H9 (cell line): Measurements from ENCODE around the gene GALNT17. TPM values are rescaled to one million over a fixed set of nuclear protein-coding genes. Genes with fewer than 3 reads are reported as not detected.

Experiments used
- DNase-seq: peaks from one replicate; pipeline ENCODE4 v3.0.0-alpha.2; 2017
- H2AFZ ChIP-seq: one replicate; pipeline ENCODE4 v1.6.1; 2013; ENCODE audit warnings: mild to moderate bottlenecking, low read length, control low read depth, moderate library complexity
- H2AK5ac ChIP-seq: 2 replicates; pipeline ENCODE4 v1.6.1; 2013; ENCODE audit warnings: low read length, control low read depth, mixed read lengths; ENCODE audit not compliant: insufficient read length
- H2BK120ac ChIP-seq: one replicate; pipeline ENCODE4 v1.6.1; 2013; ENCODE audit warnings: low read depth, mild to moderate bottlenecking, low read length, control low read depth, inconsistent platforms; ENCODE audit not compliant: poor library complexity, severe bottlenecking
- H2BK12ac ChIP-seq: 2 replicates; pipeline ENCODE4 v1.6.1; 2013; ENCODE audit warnings: low read length, control low read depth, mixed read lengths, low read depth; ENCODE audit not compliant: insufficient read length
- H2BK15ac ChIP-seq: 2 replicates; pipeline ENCODE4 v1.6.1; 2013; ENCODE audit warnings: low read depth, low read length, control low read depth
- H2BK20ac ChIP-seq: one replicate; pipeline ENCODE4 v1.6.1; 2013; ENCODE audit warnings: low read depth, mild to moderate bottlenecking, low read length, control low read depth, inconsistent platforms; ENCODE audit not compliant: poor library complexity, severe bottlenecking
- H2BK5ac ChIP-seq: 2 replicates; pipeline ENCODE4 v1.6.1; 2013; ENCODE audit warnings: low read length, control low read depth, mixed read lengths; ENCODE audit not compliant: insufficient read length
- H3K14ac ChIP-seq: 2 replicates; pipeline ENCODE4 v1.6.1; 2013; ENCODE audit warnings: low read length, control low read depth; ENCODE audit not compliant: insufficient read depth
- H3K18ac ChIP-seq: 2 replicates; pipeline ENCODE4 v1.6.1; 2013; ENCODE audit warnings: low read depth, mild to moderate bottlenecking, mixed read lengths, low read length, control low read depth; ENCODE audit not compliant: insufficient read length
- H3K23ac ChIP-seq: 2 replicates; pipeline ENCODE4 v1.6.1; 2013; ENCODE audit warnings: low read length, control low read depth, mixed read lengths, low read depth; ENCODE audit not compliant: insufficient read length
- H3K23me2 ChIP-seq: 2 replicates; pipeline ENCODE4 v1.6.1; 2013; ENCODE audit warnings: low read depth, mild to moderate bottlenecking, mixed read lengths, low read length, control low read depth; ENCODE audit not compliant: insufficient read length, poor library complexity, severe bottlenecking
- H3K27ac ChIP-seq: 2 replicates; pipeline ENCODE4 v1.5.1; 2013; ENCODE audit warnings: low read length, control low read depth, mixed read lengths, low read depth; ENCODE audit not compliant: insufficient read length
- H3K27me3 ChIP-seq: 2 replicates; pipeline ENCODE4 v1.6.1; 2013; ENCODE audit warnings: low read length, control low read depth, inconsistent platforms; ENCODE audit not compliant: insufficient read depth
- H3K4ac ChIP-seq: 2 replicates; pipeline ENCODE4 v1.6.1; 2013; ENCODE audit warnings: low read depth, mild to moderate bottlenecking, control low read depth, inconsistent platforms, low read length, moderate library complexity
- H3K4me1 ChIP-seq: 2 replicates; pipeline ENCODE4 v1.6.1; 2013; ENCODE audit warnings: low read length, control low read depth, inconsistent platforms; ENCODE audit not compliant: insufficient read depth
- H3K4me2 ChIP-seq: 2 replicates; pipeline ENCODE4 v1.6.1; 2013; ENCODE audit warnings: low read length, control low read depth, mixed read lengths; ENCODE audit not compliant: insufficient read length, insufficient read depth
- H3K56ac ChIP-seq: 2 replicates; pipeline ENCODE4 v1.6.1; 2013; ENCODE audit warnings: low read depth, mild to moderate bottlenecking, mixed read lengths, low read length, control low read depth; ENCODE audit not compliant: insufficient read length
- H3K79me1 ChIP-seq: 2 replicates; pipeline ENCODE4 v1.6.1; 2013; ENCODE audit warnings: low read depth, mild to moderate bottlenecking, moderate library complexity, low read length, control low read depth, inconsistent platforms; ENCODE audit not compliant: insufficient read depth, poor library complexity, severe bottlenecking
- H3K79me2 ChIP-seq: 2 replicates; pipeline ENCODE4 v1.6.1; 2013; ENCODE audit warnings: low read length, control low read depth, inconsistent platforms; ENCODE audit not compliant: insufficient read depth
- H3K9ac ChIP-seq: 2 replicates; pipeline ENCODE4 v1.6.1; 2013; ENCODE audit warnings: low read length, control low read depth, mixed read lengths; ENCODE audit not compliant: insufficient read length; ENCODE audit errors: extremely low read depth
- H3K9me3 ChIP-seq: one replicate; pipeline ENCODE4 v1.6.1; 2013; ENCODE audit warnings: low read depth, low read length, inconsistent platforms; ENCODE audit not compliant: control insufficient read depth
- H3T11ph ChIP-seq: one replicate; pipeline ENCODE4 v1.6.1; 2013; ENCODE audit warnings: mild to moderate bottlenecking, low read length, control low read depth, inconsistent platforms
- H4K20me1 ChIP-seq: one replicate; pipeline ENCODE4 v1.6.1; 2013; ENCODE audit not compliant: control insufficient read depth, insufficient read length, insufficient read depth
- H4K5ac ChIP-seq: 2 replicates; pipeline ENCODE4 v1.6.1; 2013; ENCODE audit warnings: low read depth, mild to moderate bottlenecking, mixed read lengths, low read length, control low read depth; ENCODE audit not compliant: insufficient read length
- H4K8ac ChIP-seq: replicated peaks from 2 replicates; pipeline ENCODE4 v1.6.1; 2013; ENCODE audit warnings: low read length, control low read depth, mixed read lengths, low read depth; ENCODE audit not compliant: insufficient read length
- H4K91ac ChIP-seq: 2 replicates; pipeline ENCODE4 v1.6.1; 2013; ENCODE audit warnings: low read depth, mild to moderate bottlenecking, moderate library complexity, mixed read lengths, low read length, control low read depth; ENCODE audit not compliant: insufficient read length
- H3K27ac Mint-ChIP-seq, 3 experiments: 2 replicates in 2 of 3; 3 replicates in 1 of 3; pipeline ENCODE4 v1.8.0; 2020 to 2021; ENCODE audit warnings: mixed read lengths in 3 of 3, mild to moderate bottlenecking in 1 of 3, moderate library complexity in 1 of 3
- H3K27me3 Mint-ChIP-seq: 2 replicates; pipeline ENCODE4 v1.8.0; 2021; ENCODE audit warnings: low read depth, mild to moderate bottlenecking, moderate library complexity, mixed read lengths
- H3K36me3 Mint-ChIP-seq, 3 experiments: 2 replicates in 2 of 3; 3 replicates in 1 of 3; pipeline ENCODE4 v1.8.0; 2020 to 2021; ENCODE audit warnings: low read depth in 3 of 3, mixed read lengths in 3 of 3; ENCODE audit not compliant: insufficient read depth in 1 of 3
- H3K4me1 Mint-ChIP-seq, 2 experiments: 2 replicates each; pipeline ENCODE4 v1.8.0; 2020; ENCODE audit warnings: mixed read lengths in 2 of 2
- H3K4me3 Mint-ChIP-seq, 2 experiments: 2 replicates in 1 of 2; 3 replicates in 1 of 2; pipeline ENCODE4 v1.8.0; 2020 to 2021; ENCODE audit warnings: mild to moderate bottlenecking in 2 of 2, mixed read lengths in 2 of 2, moderate library complexity in 1 of 2
- H3K9me3 Mint-ChIP-seq, 2 experiments: 2 replicates in 1 of 2; 3 replicates in 1 of 2; pipeline ENCODE4 v1.8.0; 2020; ENCODE audit warnings: mild to moderate bottlenecking in 2 of 2, mixed read lengths in 2 of 2, moderate library complexity in 1 of 2
- WGBS: extraction: QIAGEN DNeasy Blood & Tissue Kit; methylation state at CpG from one replicate; pipeline ENCODE4 v1.1.7; 2013; ENCODE audit warnings: missing lambda C conversion rate, low lambda C conversion rate, mixed read lengths; ENCODE audit not compliant: insufficient read length; ENCODE audit errors: extremely low coverage; 5-methylcytosine and 5-hydroxymethylcytosine counted together
- total RNA-seq: library from RNA; stranded (reverse); gene quantifications from 2 replicates; pipeline ENCODE4 v1.2.1, GENCODE V29; 2021
- TF ChIP-seq, protein P1 (sequence below): fragments of 200-600 bp; sonication (generic); conservative IDR thresholded peaks from 3 replicates; pipeline ENCODE4 v1.8.0; 2021; ENCODE audit warnings: antibody characterized with exemption, mild to moderate bottlenecking

Gene GALNT17
- total RNA-seq, 1 experiment from 2014 or later = 43.2 TPM

DNA sequence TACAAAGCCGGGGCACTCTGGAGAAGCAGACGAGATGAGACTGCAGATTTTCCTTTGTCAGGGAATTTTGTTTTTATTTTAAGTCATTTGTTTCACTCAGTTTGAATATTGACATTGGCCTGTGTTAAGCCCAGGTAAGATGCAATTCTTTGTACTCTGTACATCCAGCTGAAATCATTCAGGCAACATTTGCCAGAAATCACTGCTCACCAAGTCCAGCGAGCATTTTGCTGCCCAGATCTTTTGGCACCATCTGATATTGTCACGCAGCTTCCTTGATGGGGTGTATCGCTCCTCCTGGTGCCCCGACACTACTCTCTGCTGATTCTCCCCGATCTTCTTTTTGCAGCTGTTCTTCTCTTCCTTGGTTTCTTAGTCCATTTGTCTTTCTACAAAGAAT, 261.7 kb downstream of the GALNT17 start:
- no peak overlapping the region for H3K4me2 ChIP-seq
- no peak overlapping the region for H2BK120ac ChIP-seq
- H3K27ac Mint-ChIP-seq = peak overlapping the region in 2 of 3 experiments; percentile 4 to 5; a peak in 2 of 7 replicates
- TF ChIP-seq, protein P1, sequence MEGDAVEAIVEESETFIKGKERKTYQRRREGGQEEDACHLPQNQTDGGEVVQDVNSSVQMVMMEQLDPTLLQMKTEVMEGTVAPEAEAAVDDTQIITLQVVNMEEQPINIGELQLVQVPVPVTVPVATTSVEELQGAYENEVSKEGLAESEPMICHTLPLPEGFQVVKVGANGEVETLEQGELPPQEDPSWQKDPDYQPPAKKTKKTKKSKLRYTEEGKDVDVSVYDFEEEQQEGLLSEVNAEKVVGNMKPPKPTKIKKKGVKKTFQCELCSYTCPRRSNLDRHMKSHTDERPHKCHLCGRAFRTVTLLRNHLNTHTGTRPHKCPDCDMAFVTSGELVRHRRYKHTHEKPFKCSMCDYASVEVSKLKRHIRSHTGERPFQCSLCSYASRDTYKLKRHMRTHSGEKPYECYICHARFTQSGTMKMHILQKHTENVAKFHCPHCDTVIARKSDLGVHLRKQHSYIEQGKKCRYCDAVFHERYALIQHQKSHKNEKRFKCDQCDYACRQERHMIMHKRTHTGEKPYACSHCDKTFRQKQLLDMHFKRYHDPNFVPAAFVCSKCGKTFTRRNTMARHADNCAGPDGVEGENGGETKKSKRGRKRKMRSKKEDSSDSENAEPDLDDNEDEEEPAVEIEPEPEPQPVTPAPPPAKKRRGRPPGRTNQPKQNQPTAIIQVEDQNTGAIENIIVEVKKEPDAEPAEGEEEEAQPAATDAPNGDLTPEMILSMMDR = no peak
- H3K9ac ChIP-seq = no peak overlapping the region
- no peak overlapping the region for H4K91ac ChIP-seq
- no peaks in the 10 kb centered on the region for H3K27me3 Mint-ChIP-seq
- no peak for DNase-seq
- H3K27me3 ChIP-seq = no peaks in the 10 kb centered on the region
- no peak overlapping the region for H3K14ac ChIP-seq
- H3K4ac ChIP-seq = no peak overlapping the region
- no CpG with 5 or more reads among the region's 7 CpGs for WGBS
- H2BK20ac ChIP-seq = no peak overlapping the region
- H3K18ac ChIP-seq = no peak overlapping the region
- H3K4me1 ChIP-seq = no peaks in the 10 kb centered on the region
- H4K5ac ChIP-seq = no peak overlapping the region
- peaks cover 12 to 14% of the 10 kb centered on the region in 2 experiments; a peak in 4 of 5 replicates for H3K9me3 Mint-ChIP-seq
- no peak overlapping the region for H3K23ac ChIP-seq
- no peaks in the 10 kb centered on the region for H3K79me2 ChIP-seq
- peaks cover 52 to 72% (median 64%) of the 10 kb centered on the region in 3 experiments for H3K36me3 Mint-ChIP-seq
- no peak overlapping the region for H2BK15ac ChIP-seq
- no peak overlapping the region for H2BK12ac ChIP-seq
- H3T11ph ChIP-seq = no peak overlapping the region
- H3K23me2 ChIP-seq = no peaks in the 10 kb centered on the region
- peaks cover 12 to 16% of the 10 kb centered on the region in 2 experiments for H3K4me1 Mint-ChIP-seq
- H4K8ac ChIP-seq = no peak overlapping the region
- H3K27ac ChIP-seq = no peak overlapping the region
- H4K20me1 ChIP-seq = no peaks in the 10 kb centered on the region
- no peak overlapping the region for H2BK5ac ChIP-seq
- H3K4me3 Mint-ChIP-seq = no peak overlapping the region
- H2AK5ac ChIP-seq = no peak overlapping the region
- no peaks in the 10 kb centered on the region for H3K9me3 ChIP-seq
- no peak overlapping the region for H2AFZ ChIP-seq
- H3K79me1 ChIP-seq = no peaks in the 10 kb centered on the region
- H3K56ac ChIP-seq = no peak overlapping the region
